NCI-H2171 treated with DMSO at 0.1 percent for 48 hours (cell line): ENCODE results near the gene SQOR.

ENCODE experiments used
- DNase-seq: peaks from one replicate; lab custom pipeline; 2025; lab: John Stamatoyannopoulos, UW

The SQOR gene

GRCh38 chr15:45705510-45706473 is 71.0 kb downstream of the SQOR start:
- DNase-seq: peak; percentile 94

DNA sequence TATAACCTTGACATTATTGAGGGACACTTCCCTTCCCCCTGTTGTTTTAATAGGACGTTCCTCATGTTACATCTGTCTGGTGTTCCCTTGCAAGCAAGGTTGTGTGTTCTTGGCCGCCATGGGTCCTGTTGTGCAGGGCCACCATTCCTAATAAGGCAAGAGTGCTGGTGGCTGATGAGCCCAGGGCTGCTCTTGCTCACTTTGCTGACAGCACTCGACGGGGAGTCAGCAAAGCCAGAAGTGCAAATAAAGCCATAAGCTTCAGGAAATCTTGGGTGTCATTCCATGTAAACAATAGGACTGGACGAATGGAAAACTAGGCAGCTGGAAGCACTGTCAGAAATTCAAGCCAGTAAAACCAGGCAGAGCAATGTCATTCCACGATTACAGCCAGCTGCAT is 75.8 kb downstream of the SQOR start:
- peak; percentile 12 for DNase-seq

GRCh38 chr15:45714590-45715488 is 80.0 kb downstream of the SQOR start:
- peak; percentile 45 for DNase-seq

DNA sequence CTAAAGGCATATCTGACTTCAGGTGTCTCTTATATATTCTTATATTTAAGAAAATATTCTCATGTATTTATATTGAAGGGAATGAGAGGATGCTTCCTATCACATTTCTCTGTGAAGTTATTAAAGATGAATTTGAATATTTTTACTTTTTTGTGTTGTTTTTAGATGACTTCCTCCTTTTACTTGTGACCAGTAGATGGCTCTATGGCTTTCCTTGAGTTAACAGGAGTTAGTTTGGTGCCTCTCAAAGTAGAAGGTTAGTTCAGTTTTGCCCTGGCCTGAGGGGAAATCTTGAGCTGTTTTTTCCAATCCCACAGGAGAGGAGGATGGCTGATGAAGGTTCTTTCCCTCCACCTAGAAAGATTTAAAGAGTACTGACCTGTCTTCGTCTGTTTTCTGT is 80.7 kb downstream of the SQOR start:
- peak; percentile 50 for DNase-seq

GRCh38 chr15:45719490-45719889 is 84.7 kb downstream of the SQOR start:
- no peak for DNase-seq

GRCh38 chr15:45720183-45720582 is 85.4 kb downstream of the SQOR start:
- no peak for DNase-seq

DNA sequence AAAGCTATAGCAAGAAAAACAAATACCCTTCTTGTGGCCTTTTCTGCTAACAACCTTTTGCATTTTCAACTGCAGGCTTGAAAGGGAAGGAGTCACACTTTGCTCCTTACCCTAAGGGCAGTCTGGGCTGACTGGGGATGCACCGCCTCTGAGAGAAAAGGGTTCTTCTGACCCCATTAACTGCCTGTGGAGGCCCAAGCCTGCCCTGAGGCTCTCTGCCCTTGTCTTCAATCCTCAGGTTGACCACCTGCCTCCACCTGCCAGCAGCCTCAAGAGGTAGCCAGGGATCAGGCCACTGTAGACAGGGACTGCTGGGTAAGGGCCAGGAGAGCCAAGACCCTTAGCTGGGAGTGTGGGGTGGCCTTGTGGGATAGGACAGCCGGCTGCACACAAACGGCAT is 93.8 kb downstream of the SQOR start:
- no peak for DNase-seq

DNA sequence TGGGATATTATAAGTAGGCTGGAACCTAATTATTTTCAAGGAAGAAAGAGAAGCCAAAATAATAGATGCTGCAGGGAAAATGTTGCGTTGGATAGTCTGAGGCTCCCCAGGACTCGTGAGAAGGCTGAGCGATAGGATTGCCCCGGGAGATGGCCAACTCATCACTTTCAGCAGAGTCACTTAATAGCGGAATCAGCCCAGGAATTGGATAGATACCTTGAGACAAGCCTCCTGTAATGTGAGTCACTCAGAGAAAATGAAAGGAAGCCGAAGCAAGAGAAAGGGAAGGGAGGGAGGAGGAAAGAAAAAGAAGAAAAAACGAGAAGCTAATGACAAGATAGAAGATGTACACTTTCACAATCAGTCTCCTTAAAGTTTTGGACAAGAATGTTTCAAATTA is 94.3 kb downstream of the SQOR start:
- no peak for DNase-seq

DNA sequence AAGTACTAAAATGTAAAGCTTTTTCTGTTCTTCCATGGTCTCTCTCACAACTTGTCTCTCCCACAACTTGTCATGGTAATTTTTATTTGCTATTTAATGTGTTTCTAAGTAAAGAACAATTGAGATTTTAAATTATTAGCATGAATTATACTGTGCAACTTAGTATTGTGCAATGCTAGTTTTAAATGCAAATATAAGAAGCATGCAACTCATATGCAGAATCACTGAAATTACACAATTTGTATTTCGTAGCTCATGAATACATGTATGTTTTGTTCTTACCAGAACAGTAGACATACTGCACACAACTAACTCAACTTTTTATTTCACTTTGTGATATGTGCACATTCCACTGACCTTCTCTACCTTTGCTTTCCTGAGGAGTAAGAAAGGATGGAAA is 96.5 kb downstream of the SQOR start:
- DNase-seq: no peak

DNA sequence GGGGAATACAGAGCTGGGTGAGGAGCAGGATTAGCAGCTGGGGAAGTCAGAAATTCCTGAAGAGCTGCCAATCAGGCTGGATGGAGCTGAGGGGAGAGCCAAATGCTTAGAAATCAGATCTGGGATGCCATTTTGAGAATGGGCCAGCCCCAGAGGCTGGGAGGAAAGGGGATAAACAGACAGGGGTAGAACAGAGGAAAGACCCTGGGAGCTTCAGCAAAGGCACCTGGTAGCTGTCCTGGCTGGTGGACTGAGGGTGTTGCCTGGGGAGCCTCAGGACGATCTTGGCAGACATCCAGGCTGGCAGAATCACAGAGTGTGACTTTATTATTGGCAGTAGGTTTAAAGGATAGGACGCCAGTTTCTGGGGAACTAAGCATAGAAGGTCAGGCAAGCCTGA is 97.8 kb downstream of the SQOR start:
- DNase-seq: peak; percentile 51

GRCh38 chr15:45734260-45734711 is 99.5 kb downstream of the SQOR start:
- no peak for DNase-seq
